Prostate gland (tissue), 2 donors: ENCODE data around the gene SPTBN1.

Experiments used
- CTCF ChIP-seq, 4 experiments: fragments of 200-600 bp in 2 of 4; fragments of 450-650 bp in 2 of 4; sonication (generic) in 2 of 4; IDR thresholded peaks; 1 replicate in 3 of 4; 2 replicates in 1 of 4; pipeline ENCODE4 v1.5.1; 2016 to 2019; ENCODE audit warnings: antibody characterized with exemption in 4 of 4, mild to moderate bottlenecking in 2 of 4, moderate library complexity in 2 of 4
- POLR2A ChIP-seq: fragments of 450-650 bp; IDR thresholded peaks from one replicate; pipeline ENCODE4 v1.6.1; 2016; ENCODE audit warnings: antibody characterized with exemption, mild to moderate bottlenecking

DNA sequence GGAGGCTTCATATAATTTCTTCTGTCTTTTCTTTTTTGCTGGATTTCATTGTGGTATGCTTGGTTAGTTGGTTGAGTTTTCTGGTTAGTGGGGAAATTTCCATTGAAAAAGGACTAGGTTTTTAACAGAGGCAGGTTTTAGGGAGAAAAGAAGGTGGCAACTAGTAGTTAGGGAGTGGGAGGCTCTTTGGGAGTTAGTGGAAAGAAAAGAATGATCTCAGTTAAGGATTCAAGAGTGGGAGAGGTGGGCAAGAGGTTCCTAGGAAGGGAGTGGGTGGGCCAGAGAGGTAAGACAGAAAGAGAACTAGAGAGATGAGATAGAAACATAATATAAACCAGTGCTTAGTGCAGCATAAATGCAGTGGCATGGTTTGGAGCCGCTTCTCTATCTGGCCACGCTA, 96.9 kb downstream of the SPTBN1 start:
- TF ChIP-seq CTCF (IDR thresholded peaks at IDR 0.05) (no peak), POLR2A (no peak)
